Pancreas (tissue), 10 donors: Measurements from ENCODE around the gene SAA1. TPM values are rescaled to one million over a fixed set of nuclear protein-coding genes. Genes with fewer than 3 reads are reported as not detected.

Experiments
- ATAC-seq, 4 donors: fragments of 200-7000 bp; cut with Tn5 transposase; one replicate each; pipeline versions ENCODE4 v1.8.0 to v1.9.1; 2020; ENCODE audit warnings: mild to moderate bottlenecking in 4 of 4, moderate library complexity in 4 of 4
- DNase-seq, 6 donors: peaks; one replicate each; pipeline ENCODE4 v3.0.0-alpha.2; 2020
- FAIRE-seq: peaks from 2 replicates; lab custom pipeline; 2012; peaks lifted over from hg19 to GRCh38; lab: Jason Lieb, UNC
- H3K27ac ChIP-seq, 4 donors: fragments of 200-600 bp; sonication (generic); 1 replicate in 3 of 4; 2 replicates in 1 of 4; pipeline versions ENCODE4 v1.5.0 to v1.8.0; 2020
- H3K27me3 ChIP-seq, 4 donors: fragments of 200-600 bp; one replicate each; pipeline ENCODE4 v1.8.0; 2021
- H3K36me3 ChIP-seq, 3 donors: fragments of 200-600 bp; sonication (generic) in 1 of 3; one replicate each; pipeline versions ENCODE4 v1.5.0 to v1.8.0; 2020 to 2021
- H3K4me1 ChIP-seq, 3 donors: fragments of 200-600 bp; one replicate each; pipeline ENCODE4 v1.8.0; 2021
- H3K4me3 ChIP-seq, 4 donors: fragments of 200-600 bp; sonication (generic) in 2 of 4; one replicate each; pipeline versions ENCODE4 v1.5.0 to v1.8.0; 2020 to 2021
- H3K9me3 ChIP-seq, 4 donors: fragments of 200-600 bp; one replicate each; pipeline ENCODE4 v1.8.0; 2021
- WGBS, 2 donors: extraction: QIAGEN DNeasy Blood & Tissue Kit; methylation state at CpG; one replicate each; pipeline ENCODE4 v1.1.7; 2013; 5-methylcytosine and 5-hydroxymethylcytosine counted together
- intact Hi-C, 3 donors: fragments of 100-400 bp; cut with DNase I; formaldehyde crosslinking; loops; one replicate each; pipeline versions ENCODE4 v1.11.1 to v1.14.2; 2022
- polyA plus RNA-seq, 2 donors: library from polyadenylated mRNA; stranded (reverse); fragments of 200-250 nt; gene quantifications; one replicate each; pipeline ENCODE4 v1.2.3, GENCODE V29; 2013
- total RNA-seq, 6 donors: library from RNA; stranded (reverse); fragmentation: NEBNext Ultra II Directional in 4 of 6; extraction: Animal tissue kit (Norgen Biotek cat#: 25700) in 4 of 6; gene quantifications; one replicate each; pipeline versions ENCODE4 v1.2.1 to v1.2.4, GENCODE V29; 2021 to 2023
- TF ChIP-seq, protein P1 (sequence below), 4 donors: fragments of 200-600 bp; sonication (generic) in 3 of 4; IDR thresholded peaks; one replicate each; pipeline versions ENCODE4 v1.5.0 to v1.8.0; 2021; ENCODE audit warnings: antibody characterized with exemption in 4 of 4
- donor health status: healthy with polysubstance abuse.
- donor health status: DM: no; HTN: no; CAD: no; lungs with moderate emphysema.
- donor health status: DM: no; HTN: no; CAD: no.
- donor health status: control.
- donor health status: control.
- donor health status: Bipolar disorder and iron deficiency.
- donor health status: DM: yes; HTN: yes; CAD: no.
- donor health status: DM: no; HTN: no; CAD: no.
- donor health status: DM: no; HTN: no; CAD: no.
- donor health status: DM: yes; HTN: yes; CAD: no.

Gene SAA1
- total and polyA plus RNA-seq, 8 donors: 0.67 to 77.9 (median 11.3) TPM

DNA sequence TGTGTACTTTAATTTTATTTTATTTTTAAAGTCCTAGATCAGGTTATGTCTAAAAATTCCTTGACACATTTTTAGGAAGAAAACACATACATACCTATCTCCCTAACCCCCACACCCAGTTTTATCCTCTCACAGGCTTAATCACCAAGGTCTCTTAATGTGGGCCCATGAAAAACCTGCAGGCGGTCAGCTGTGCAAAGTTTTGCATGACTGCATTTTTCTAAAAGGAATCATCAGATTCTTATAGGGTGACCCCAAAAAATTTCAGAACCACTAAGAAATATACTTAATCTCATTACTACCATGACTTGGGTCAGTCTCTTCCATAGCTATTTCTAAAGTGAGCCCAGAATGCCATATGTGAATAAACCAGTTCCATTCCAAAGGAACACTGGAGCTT lies 19.8 kb downstream of the SAA1 start:
- 96 to 100% methylated on average over 1 of the region's 1 CpG for WGBS, 2 donors

DNA sequence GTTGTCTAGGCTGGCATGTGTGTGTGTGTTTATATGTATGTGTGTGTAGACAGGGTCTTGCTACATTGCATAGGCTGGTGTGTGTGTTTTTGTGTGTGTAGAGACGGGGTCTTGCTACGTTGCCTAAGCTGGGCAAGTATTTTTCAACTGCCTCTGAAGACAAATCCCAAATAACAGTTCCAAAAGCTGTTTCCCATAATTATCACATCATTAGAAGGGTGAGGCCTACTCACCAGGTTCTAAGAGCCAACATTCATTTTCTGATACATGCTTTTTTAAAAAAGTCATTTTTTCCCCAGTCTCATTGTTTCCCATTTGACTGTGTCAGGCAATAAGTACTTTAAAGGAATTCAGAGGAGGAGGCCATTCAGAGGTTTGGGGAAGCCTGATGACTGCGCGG lies 22.8 kb downstream of the SAA1 start:
- ATAC-seq (no peak), DNase-seq (no peak), FAIRE-seq (no peak)
- Histone ChIP-seq H3K36me3 (peaks cover 0 to 64% (median 8%) of the 10 kb centered on the region in 3 donors), H3K9me3 (no peaks in the 10 kb centered on the region), H3K27ac (no peak overlapping the region), H3K27me3 (no peaks in the 10 kb centered on the region), H3K4me3 (no peak overlapping the region), H3K4me1 (no peaks in the 10 kb centered on the region)
- TF ChIP-seq, protein P1, sequence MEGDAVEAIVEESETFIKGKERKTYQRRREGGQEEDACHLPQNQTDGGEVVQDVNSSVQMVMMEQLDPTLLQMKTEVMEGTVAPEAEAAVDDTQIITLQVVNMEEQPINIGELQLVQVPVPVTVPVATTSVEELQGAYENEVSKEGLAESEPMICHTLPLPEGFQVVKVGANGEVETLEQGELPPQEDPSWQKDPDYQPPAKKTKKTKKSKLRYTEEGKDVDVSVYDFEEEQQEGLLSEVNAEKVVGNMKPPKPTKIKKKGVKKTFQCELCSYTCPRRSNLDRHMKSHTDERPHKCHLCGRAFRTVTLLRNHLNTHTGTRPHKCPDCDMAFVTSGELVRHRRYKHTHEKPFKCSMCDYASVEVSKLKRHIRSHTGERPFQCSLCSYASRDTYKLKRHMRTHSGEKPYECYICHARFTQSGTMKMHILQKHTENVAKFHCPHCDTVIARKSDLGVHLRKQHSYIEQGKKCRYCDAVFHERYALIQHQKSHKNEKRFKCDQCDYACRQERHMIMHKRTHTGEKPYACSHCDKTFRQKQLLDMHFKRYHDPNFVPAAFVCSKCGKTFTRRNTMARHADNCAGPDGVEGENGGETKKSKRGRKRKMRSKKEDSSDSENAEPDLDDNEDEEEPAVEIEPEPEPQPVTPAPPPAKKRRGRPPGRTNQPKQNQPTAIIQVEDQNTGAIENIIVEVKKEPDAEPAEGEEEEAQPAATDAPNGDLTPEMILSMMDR (IDR thresholded peaks at IDR 0.05): no peak
- WGBS, 2 donors: 94 to 97% methylated on average over 4 of the region's 4 CpGs
- intact Hi-C loops: no loop called here

More for the DNA sequence above, 19.8 kb downstream of the SAA1 start:
- Histone ChIP-seq H3K27ac (no peak overlapping the region), H3K9me3 (no peaks in the 10 kb centered on the region), H3K27me3 (no peaks in the 10 kb centered on the region), H3K4me1 (no peaks in the 10 kb centered on the region), H3K4me3 (no peak overlapping the region), H3K36me3 (peaks cover 0 to 50% (median 4%) of the 10 kb centered on the region in 3 donors)
- TF ChIP-seq, protein P1 (IDR thresholded peaks at IDR 0.05): no peak
- intact Hi-C loops: no loop called here
- ATAC-seq: no peak
- DNase-seq: no peak
- FAIRE-seq: no peak

DNA sequence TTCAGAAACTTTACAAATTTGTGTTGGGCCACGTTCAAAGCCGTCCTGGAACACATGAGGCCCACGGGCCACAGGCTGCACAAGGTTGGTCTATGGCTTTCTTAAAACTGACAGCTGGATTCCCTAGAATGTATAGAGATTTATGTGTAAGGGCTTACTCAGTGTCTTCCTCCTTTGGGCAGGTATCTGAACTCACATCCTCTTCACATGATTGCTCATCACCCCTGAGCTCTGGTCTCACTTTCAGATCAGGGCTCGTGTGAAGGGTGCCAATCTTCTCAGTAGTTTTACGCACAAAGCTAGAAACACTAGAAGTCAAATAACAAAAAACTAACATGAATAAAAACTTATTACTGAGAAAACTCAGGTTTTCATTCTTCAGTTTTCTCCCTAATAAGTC lies 28.8 kb downstream of the SAA1 start:
- Histone ChIP-seq H3K4me3 (no peak overlapping the region), H3K4me1 (no peaks in the 10 kb centered on the region), H3K27me3 (no peaks in the 10 kb centered on the region), H3K36me3 (peaks cover 0 to 66% (median 15%) of the 10 kb centered on the region in 3 donors), H3K9me3 (no peaks in the 10 kb centered on the region), H3K27ac (no peak overlapping the region)
- FAIRE-seq: no peak
- ATAC-seq: no peak
- DNase-seq: no peak
- TF ChIP-seq, protein P1 (IDR thresholded peaks at IDR 0.05): no peak
- WGBS, 2 donors: 92 to 96% methylated on average over 5 of the region's 5 CpGs
- intact Hi-C loops: no loop called here

DNA sequence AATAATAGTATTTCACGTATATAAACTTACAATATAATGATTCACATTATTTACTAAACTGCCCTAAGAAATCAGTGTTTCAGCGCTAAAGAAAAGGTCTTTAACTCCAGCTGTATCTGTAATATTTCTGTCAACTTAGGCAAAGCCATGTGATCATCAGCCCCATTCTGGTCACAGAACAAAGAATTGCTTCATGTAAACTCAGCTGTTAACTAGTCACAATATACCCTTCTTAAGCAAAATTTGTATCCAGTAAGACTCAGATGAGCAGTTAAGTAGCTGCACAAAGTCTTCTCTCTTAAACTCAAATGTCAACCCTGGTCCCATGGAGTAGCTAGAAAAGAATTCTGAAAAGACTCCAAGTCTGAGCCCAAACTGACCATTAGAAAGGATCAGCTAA lies 29.3 kb downstream of the SAA1 start:
- intact Hi-C loops: no loop called here
- Histone ChIP-seq H3K4me1 (no peaks in the 10 kb centered on the region), H3K27me3 (no peaks in the 10 kb centered on the region), H3K36me3 (peaks cover 0 to 68% (median 15%) of the 10 kb centered on the region in 3 donors), H3K9me3 (no peaks in the 10 kb centered on the region), H3K27ac (no peak overlapping the region), H3K4me3 (no peak overlapping the region)
- WGBS, 2 donors: 93 to 97% methylated on average over 2 of the region's 2 CpGs
- TF ChIP-seq, protein P1 (IDR thresholded peaks at IDR 0.05): no peak
- no peak for FAIRE-seq
- ATAC-seq: no peak
- DNase-seq: no peak

DNA sequence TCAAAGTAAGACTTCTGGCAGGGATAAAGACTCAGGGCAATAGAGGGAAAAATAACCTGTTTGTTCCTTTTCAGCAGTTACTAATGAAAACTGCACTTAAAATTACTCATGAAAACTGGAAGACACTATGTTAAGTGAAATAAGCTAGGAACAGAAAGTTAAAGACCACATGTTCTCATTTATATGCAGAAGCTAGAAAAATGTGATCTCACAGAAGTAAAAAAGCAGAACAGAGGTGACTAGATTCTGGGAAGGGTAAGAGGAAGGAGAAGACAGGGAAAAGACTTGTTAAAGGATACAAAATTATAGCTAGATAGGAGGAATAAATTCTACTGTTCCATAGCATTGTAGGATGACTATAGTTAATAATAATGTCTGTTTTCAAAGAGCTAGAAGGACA lies 33.7 kb downstream of the SAA1 start:
- H3K4me1 ChIP-seq: peaks cover 0 to 5% (median 0%) of the 10 kb centered on the region in 3 donors
- ATAC-seq: no peak
- no peak for DNase-seq
- H3K27me3 ChIP-seq: no peaks in the 10 kb centered on the region
- intact Hi-C loops: no loop called here
- no peak overlapping the region for H3K4me3 ChIP-seq
- TF ChIP-seq, protein P1 (IDR thresholded peaks at IDR 0.05): no peak
- H3K27ac ChIP-seq: peak overlapping the region in 1 of 4 donors; percentile 6
- FAIRE-seq: no peak
- no peaks in the 10 kb centered on the region for H3K9me3 ChIP-seq
- H3K36me3 ChIP-seq: peaks cover 0 to 44% (median 11%) of the 10 kb centered on the region in 3 donors
